Activated CD4-positive, alpha-beta T cell treated with anti-CD3 and anti-CD28 coated beads, Interleukin-2, Interleukin-4, amounts not matched to agents 100 ng/mL and 50 ng/mL, durations not matched to agents 16 hours and 8 hours (primary cell): ENCODE results near the gene ARL4A.
"Not testable (repeated sequence)": the region's sequence is repeated elsewhere in the genome, so short reads cannot be mapped to it uniquely, and the experiment has no call there.

Experiments
- DNase-seq: peaks from one replicate; pipeline ENCODE4 v3.0.0-alpha.2; 2020; ENCODE audit warnings: low spot score

ARL4A gene, protein sequence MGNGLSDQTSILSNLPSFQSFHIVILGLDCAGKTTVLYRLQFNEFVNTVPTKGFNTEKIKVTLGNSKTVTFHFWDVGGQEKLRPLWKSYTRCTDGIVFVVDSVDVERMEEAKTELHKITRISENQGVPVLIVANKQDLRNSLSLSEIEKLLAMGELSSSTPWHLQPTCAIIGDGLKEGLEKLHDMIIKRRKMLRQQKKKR

DNA sequence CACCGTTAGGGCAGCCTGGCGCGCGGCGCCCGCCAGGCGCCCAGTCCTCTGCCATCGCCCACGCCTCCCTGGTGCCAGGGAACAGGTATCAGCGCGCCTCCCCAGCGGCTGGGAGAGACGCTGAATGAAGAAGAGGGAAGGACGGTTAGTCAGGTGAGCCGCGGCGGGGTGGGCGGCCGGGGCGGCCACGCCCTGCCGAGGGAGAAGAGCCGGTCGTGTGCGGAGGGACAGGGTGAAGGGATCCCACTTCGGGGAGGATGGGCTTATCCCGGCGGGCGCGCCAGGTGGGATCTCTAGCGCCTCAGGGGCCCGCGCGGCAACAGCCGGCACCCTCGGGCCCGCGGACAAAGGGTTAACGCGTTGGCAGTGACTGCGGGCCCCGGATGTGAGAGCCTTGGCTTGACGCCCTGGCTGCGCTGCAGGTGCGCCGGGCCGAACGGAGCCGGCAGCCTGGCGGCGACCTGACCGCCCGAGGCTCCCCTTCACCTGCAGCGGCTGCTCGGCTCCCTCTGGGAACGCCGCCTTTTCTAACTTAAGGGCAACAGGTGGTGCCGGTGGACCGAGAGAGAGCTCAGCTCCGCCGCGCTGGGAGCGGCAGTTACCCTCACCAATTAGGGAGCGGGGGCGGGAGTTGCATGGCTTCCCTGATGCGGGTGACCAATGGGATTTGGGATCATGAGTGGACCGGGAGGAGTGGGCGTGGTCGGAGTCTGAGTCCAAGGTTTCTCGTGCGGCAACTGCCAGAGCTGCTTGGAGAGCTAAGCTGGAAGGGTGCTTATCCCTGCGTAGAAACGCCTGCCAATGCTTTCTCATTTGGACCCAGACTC lies at the start of gene ARL4A:
TSS of gene ARL4A (plus strand) at position 743 of the 827 bp plus-strand sequence. CDS start 622 bp downstream, outside the sequence.
- DNase-seq = peak; percentile 95

- no peak for DNase-seq
Observed at GRCh38 chr7:12637819-12638592, 49.4 kb upstream of the ARL4A start.

GRCh38 chr7:12638851-12639456 lies 48.5 kb upstream of the ARL4A start:
- DNase-seq = peak; percentile 58

DNA sequence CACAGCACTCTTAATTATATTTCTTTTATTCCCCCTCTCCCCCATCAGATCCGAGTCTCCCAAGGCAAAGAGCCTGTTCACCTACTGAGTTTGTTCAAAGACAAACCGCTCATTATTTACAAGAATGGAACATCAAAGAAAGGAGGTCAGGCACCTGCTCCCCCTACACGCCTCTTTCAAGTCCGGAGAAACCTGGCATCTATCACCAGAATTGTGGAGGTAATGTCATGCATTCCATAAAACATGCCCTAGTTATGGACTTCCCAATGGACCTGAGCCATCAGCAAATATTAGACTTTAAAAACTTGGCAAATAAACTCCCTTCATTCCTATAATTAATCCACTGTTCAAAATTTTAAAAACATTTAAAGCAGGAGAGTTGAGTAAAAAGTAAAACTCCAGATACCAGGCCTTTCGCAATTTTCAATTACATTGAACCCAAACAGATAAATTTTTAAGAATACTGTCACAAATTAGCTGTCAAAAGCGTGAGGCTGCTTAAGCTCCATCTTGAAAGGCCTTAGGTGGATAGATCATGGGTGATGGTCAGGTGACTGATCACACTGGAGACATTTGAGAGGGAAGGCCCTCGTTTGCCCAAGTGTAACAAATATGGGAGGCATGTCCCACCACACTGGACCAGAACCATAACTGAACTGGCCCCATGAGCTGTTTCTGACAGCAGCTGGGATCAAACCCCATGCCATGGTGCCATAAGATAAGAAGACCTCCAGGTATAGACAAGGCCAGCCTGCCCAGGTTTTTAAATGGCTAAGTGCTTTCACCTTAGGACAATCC lies 46.9 kb upstream of the ARL4A start:
- no peak for DNase-seq

GRCh38 chr7:12641196-12641595 lies 46.2 kb upstream of the ARL4A start:
- no peak for DNase-seq

- no peak for DNase-seq
Observed at GRCh38 chr7:12642508-12642907, 44.9 kb upstream of the ARL4A start.

GRCh38 chr7:12643001-12643643 lies 44.3 kb upstream of the ARL4A start:
- no peak for DNase-seq

- no peak for DNase-seq
Observed at GRCh38 chr7:12643644-12644043, 43.8 kb upstream of the ARL4A start.

DNA sequence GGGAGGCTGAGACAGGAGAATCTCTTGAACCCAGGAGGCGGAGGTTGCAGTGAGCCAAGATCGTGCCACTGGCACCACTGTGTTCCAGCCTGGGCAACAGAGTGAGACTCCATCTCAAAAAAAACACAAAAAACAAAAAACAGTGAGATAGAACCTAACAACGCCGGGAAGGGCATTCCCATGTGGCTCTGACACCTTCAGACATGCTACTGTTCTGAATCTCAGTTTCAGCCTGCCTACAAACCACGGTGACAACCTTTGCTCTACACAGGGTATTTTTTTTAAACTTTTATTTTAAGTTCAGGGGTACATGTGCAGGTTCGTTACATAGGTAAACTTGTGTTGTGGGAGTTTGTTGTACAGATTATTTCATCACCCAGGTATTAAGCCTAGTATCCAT lies 42.2 kb upstream of the ARL4A start:
- not testable (repeated sequence) for DNase-seq

- no peak for DNase-seq
Observed at GRCh38 chr7:12646139-12646538, 41.3 kb upstream of the ARL4A start.

DNA sequence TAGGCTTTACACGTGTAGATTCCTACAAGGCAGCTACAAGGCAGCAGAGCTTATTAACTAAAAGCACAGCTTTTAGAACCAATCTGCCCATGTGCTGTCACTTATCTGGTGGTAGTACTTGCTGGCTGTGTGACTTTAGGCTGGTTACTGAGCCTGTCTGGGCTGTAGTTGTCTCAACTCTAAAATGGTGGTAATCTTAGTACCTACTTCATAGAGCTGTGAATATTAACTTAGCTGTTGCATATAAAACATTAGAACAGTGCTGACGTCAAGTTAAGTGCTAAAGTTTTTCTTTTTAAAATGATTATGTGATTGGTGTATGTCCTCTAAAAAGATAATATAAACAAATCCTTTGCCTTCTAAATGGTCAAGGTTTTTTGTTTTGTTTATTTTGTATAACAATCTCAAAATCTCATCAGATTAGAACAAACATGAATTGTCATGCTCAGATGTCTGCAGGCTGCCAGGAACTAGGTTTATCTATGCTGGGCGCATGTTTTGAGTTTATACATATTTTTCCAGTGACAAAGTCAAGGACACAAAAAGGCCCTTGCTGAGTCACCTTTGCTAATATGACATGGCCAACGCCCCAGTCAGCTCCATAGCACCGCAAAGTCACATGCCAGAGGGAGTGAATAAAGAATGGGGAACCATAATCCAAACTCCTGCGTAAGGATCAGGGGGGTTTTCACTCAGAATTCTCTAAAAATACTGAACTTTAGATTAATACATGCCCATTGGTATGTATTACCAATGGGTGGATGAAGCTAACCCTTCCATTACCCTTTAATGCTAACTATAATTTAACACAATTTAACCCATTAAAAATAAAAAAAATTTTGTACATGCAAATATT lies 39.8 kb upstream of the ARL4A start:
- DNase-seq = no peak

DNA sequence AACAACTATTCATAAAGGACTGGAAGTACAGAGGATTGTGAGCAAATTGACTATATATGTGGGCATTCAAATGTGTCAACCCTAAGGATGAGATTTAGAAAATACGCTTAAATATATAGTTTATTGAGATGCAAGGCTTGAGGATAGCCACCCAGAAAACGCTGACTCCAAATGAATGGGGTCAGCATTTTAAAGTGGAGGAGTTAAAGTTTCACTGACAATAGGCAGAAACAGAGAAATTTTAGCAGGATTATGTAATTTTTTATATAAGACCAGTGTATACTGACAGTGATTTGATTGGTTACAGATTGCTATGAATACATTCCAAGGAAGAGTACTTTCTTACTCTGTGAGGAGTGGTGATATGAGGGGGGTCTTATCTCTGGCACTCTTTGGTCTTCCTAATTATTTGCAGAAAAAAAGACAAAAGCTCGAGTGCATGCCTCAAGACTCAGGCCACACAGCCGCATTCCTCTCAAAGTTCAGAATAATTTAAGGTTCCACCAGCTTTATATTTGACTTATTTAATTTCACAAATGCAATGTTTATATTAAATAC lies 38.6 kb upstream of the ARL4A start:
- no peak for DNase-seq

GRCh38 chr7:12649348-12649747 lies 38.1 kb upstream of the ARL4A start:
- DNase-seq = no peak

DNA sequence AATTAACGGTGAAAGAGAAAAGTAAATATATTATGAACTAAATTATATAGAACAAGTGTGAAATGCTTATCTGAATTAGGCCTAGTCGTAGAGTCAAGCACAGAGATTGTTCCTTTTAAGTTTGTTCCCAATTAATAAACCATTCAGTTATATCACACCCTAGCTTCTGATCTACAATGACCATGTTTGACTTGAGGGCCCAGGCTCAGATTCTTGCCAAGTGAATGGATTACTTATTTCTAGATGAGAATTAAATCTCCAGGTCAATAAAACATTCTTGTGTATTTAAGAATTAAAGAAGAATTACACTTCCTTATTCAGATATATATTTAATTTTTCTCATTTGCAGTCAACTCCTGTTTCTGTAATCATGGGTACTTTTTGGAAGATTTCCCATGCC lies 37.4 kb upstream of the ARL4A start:
- DNase-seq = no peak

DNA sequence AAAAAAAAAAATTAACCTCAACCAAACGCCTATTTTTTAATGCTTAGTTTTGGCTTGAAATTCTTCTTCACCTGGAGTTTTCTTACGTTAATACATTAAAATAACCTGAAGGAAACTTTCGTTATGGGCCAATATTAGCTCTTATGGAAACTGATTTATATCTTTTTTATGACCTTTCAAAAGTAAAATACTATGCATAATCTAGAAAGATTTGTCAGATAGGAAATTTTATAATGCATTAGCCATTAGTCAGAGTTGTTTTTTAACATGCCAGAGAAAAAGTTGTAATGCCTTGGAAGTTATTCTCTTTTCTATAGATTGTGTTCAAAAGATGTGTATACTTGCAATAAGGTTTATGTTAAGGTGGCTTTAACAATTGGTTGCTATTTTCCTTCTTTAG lies 34.3 kb upstream of the ARL4A start:
- no peak for DNase-seq

- DNase-seq = no peak
Observed at GRCh38 chr7:12653518-12653917, 33.9 kb upstream of the ARL4A start.

DNA sequence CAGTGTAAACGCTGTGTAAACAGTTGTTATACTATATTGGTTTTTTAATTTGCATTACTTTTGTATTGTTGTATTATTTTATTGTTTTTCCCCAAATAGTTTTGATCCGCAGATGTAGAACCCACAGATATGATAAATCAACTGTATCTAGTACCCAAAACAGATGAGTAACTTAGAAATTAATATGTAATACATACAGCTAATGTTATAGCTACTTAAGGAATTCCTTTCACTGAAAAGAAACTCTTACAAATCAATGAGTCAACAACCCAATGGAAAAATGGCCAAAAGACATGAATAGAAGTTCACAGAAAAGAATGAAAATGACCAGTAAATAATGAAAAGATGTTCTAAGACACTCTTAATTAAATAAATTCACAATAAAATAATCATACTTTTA lies 32.3 kb upstream of the ARL4A start:
- no peak for DNase-seq

DNA sequence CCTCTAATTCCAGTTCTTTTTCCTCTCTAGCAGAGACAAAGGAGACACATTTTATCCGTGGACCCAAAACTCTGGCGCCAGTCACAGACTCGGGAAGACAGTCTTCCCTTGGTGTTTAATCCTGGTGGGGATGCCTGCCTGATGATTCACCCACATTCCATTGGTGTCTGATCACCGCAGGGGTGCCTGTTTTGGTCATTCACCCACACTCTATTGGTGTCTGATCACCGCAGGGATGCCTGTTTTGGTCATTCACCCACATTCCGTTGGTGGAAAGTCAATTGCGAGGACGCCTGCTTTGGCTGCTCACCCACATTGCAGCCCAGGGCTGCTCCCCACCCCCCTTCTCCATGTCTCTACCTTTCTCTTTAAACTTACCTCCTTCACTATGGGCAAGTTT lies 27.0 kb upstream of the ARL4A start:
- DNase-seq = not testable (repeated sequence)

- not testable (repeated sequence) for DNase-seq
Observed at GRCh38 chr7:12660986-12661385, 26.4 kb upstream of the ARL4A start.

DNA sequence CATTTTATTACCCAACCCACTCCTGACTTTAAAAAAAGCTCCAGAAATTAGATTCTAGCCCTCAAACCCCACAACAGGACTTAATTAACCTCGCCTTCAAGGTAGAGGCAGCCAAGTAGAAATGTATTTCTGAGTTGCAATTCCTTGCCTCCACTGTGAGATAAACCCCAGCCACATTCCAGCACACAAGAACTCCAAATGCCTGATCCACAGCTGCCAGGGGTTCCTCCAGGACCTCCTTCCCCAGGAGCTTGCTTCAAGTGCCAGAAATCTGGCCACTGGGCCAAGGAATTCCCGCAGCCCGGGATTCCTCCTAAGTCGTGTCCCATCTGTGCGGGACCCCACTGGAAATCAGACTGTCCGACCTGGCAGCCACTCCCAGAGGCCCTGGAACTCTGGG lies 25.9 kb upstream of the ARL4A start:
- no peak for DNase-seq
